ENCODE results near the gene SMOC1.

GRCh38 chr14:69959136-69959535 lies 79.9 kb downstream of the SMOC1 start:
- TF ChIP-seq CTCF (IDR thresholded peaks at IDR 0.05) (no peak), POLR2A (IDR thresholded peaks at IDR 0.05) (no peak)
